ENCODE results near the gene TBC1D28.
"Not testable (repeated sequence)": the region's sequence is repeated elsewhere in the genome, so short reads cannot be mapped to it uniquely, and the experiment has no call there.

TBC1D28 gene

DNA sequence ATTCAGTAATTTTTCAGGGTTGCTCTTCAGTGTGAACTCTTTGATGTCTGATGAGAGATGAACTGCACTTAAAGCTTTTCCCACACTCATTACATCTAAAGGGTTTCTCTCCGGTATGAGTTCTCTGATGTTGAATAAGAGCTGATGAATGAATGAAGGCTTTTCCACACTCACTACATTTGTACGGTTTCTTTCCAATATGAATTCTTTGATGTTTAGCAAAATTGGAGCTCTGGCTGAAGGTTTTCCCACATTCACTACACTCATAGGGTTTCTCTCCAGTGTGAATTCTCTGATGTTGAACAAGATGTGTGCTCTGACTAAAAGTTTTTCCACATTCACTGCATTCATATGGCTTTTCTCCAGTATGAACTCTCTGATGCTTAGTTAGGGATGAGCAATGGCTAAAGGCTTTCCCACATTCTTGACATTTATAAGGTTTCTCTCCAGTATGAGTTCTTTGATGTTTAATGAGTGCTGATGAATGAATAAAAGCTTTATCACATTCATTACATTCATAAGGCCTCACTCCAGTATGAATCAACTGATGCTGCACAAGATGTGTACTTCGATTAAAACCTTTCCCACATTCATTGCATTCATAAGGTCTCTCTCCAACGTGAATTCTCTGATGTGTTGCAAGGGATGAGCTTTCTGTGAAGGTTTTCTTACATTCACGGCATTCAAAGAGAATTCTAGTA is 17.9 kb upstream of the TBC1D28 start:
- not testable (repeated sequence) for DNase-seq (ENCODE audit: low read depth, low spot score); H3K9ac ChIP-seq (ENCODE audit: insufficient read length, low read depth); H3K36me3 ChIP-seq (ENCODE audit: insufficient read depth, insufficient read length, low read length); H3K4me1 ChIP-seq (ENCODE audit: insufficient read depth, insufficient read length); H3K27me3 ChIP-seq (ENCODE audit: insufficient read depth, insufficient read length); H3K4me3 ChIP-seq (ENCODE audit: insufficient read length, low read depth)
- H3K9me3 ChIP-seq (ENCODE audit: insufficient read depth, low read length): peaks cover 16% of the 10 kb centered on the region; the same call in 1 of the 2 replicates
- TF ChIP-seq ZNF274 (IDR thresholded peaks at IDR 0.05; ENCODE audit: low read depth, low read length): peak; percentile 75

DNA sequence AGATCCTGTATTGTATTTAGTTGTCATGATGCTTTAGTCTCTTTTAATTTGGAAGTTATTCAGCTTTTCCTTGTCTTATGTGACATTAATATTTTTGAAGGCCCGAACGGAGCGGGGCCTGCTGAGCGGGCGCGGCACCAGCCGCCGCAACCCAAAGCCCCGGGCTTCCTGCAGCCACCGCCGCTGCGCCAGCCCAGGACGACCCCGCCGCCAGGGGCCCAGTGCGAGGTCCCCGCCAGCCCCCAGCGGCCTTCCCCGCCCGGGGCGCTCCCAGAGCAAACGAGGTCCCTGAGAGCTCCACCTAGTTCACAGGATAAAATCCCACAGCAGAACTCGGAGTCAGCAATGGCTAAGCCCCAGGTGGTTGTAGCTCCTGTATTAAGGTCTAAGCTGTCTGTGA is 5.9 kb upstream of the TBC1D28 start:
- not testable (repeated sequence) for H3K9ac ChIP-seq (ENCODE audit: insufficient read length, low read depth); DNase-seq (ENCODE audit: low read depth, low spot score); H3K27me3 ChIP-seq (ENCODE audit: insufficient read depth, insufficient read length); H3K36me3 ChIP-seq (ENCODE audit: insufficient read depth, insufficient read length, low read length); H3K4me1 ChIP-seq (ENCODE audit: insufficient read depth, insufficient read length); H3K9me3 ChIP-seq (ENCODE audit: insufficient read depth, low read length); H3K4me3 ChIP-seq (ENCODE audit: insufficient read length, low read depth)

DNA sequence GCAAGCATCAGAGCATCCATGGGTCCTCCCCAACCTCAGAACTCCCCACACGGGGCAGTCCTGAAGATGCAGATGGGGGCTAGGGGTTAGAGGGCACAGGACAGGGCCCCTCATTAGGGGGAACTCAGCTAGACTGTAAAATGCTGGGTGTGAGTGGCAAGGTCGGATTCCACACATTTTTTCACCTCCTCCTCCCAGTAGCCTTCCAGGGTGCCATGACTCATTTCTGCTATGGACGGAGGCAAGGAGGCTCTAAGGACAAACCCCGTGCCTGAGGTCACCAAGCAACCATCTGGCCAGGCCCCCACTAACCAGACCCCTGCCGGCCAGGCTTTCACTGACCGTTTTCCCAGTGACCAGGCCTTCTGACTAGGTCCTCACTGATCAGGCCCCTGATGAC is 1.1 kb downstream of the TBC1D28 start:
- not testable (repeated sequence) for H3K4me1 ChIP-seq (ENCODE audit: insufficient read depth, insufficient read length); H3K9ac ChIP-seq (ENCODE audit: insufficient read length, low read depth); DNase-seq (ENCODE audit: low read depth, low spot score)

DNA sequence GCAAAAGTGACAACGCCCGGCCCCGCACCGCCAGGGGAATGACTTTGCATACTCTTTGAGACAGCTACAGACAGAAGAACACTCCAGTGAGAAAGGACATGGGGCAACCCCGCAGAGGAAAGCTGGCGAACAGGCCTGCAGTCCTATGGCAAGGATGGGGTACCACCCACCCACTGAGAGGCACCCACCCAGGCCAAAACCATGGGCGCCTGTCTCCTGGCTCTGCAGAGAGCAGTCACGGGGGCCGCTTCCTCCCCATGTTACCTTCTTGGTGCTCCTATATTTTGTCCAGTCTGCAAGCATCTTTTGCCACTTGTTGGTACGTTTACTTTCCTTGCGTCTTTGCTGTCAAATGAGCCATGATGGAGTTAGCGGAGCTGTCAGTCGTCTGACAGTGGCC is 5.8 kb downstream of the TBC1D28 start:
- DNase-seq (ENCODE audit: low read depth, low spot score); H3K4me3 ChIP-seq (ENCODE audit: insufficient read length, low read depth); H3K27me3 ChIP-seq (ENCODE audit: insufficient read depth, insufficient read length); H3K36me3 ChIP-seq (ENCODE audit: insufficient read depth, insufficient read length, low read length); H3K9ac ChIP-seq (ENCODE audit: insufficient read length, low read depth); H3K4me1 ChIP-seq (ENCODE audit: insufficient read depth, insufficient read length); H3K9me3 ChIP-seq (ENCODE audit: insufficient read depth, low read length): not testable (repeated sequence)

More for the DNA sequence above, 1.1 kb downstream of the TBC1D28 start:
- H3K36me3 ChIP-seq (ENCODE audit: insufficient read depth, insufficient read length, low read length); H3K9me3 ChIP-seq (ENCODE audit: insufficient read depth, low read length); H3K27me3 ChIP-seq (ENCODE audit: insufficient read depth, insufficient read length); H3K4me3 ChIP-seq (ENCODE audit: insufficient read length, low read depth): not testable (repeated sequence)

DNA sequence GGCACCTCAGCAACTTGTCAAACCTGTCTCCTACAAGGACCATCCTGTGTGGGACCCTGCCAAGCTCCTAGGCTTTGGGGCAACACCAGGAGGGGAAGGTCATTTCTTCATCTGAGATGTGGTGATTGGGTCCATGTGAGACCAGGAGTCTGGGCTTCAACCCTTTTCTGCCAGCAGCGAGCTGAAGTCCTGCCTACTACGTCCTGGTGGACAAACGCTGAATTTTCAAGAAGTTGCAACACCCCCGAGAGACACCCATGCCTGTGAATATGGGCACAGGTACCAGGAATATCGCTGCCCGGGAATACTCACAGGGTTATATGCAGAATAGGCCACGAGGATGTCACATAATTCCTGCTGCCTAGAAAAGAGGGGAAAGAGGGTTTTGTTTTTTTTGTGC is 8.0 kb downstream of the TBC1D28 start:
- H3K36me3 ChIP-seq (ENCODE audit: insufficient read depth, insufficient read length, low read length); H3K9me3 ChIP-seq (ENCODE audit: insufficient read depth, low read length): not testable (repeated sequence)

DNA sequence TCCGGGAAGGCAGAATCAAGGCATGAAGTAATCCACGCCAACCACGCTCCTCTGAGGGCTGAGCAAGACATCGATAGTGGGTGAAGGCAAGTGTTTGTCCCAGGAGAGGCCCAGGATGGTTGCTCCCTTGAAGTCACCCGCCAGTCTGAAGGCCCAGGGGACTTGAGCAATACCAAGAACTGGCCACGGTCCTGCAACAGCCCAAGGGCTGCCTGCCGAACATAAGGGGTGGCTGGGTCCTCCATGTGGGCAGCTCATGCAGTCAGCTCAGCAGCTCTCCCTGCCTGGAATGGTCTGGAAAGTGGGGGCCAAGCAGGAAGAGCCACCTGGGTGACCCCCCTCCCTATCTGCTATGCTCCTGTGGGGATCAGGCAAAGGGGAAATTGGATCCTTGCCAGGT is 8.4 kb downstream of the TBC1D28 start:
- H3K9me3 ChIP-seq (ENCODE audit: insufficient read depth, low read length); H3K27me3 ChIP-seq (ENCODE audit: insufficient read depth, insufficient read length); H3K4me1 ChIP-seq (ENCODE audit: insufficient read depth, insufficient read length); H3K36me3 ChIP-seq (ENCODE audit: insufficient read depth, insufficient read length, low read length); DNase-seq (ENCODE audit: low read depth, low spot score); H3K9ac ChIP-seq (ENCODE audit: insufficient read length, low read depth); H3K4me3 ChIP-seq (ENCODE audit: insufficient read length, low read depth): not testable (repeated sequence)

More for the DNA sequence above, 8.0 kb downstream of the TBC1D28 start:
- H3K9ac ChIP-seq (ENCODE audit: insufficient read length, low read depth); DNase-seq (ENCODE audit: low read depth, low spot score); H3K4me3 ChIP-seq (ENCODE audit: insufficient read length, low read depth); H3K4me1 ChIP-seq (ENCODE audit: insufficient read depth, insufficient read length); H3K27me3 ChIP-seq (ENCODE audit: insufficient read depth, insufficient read length): not testable (repeated sequence)

DNA sequence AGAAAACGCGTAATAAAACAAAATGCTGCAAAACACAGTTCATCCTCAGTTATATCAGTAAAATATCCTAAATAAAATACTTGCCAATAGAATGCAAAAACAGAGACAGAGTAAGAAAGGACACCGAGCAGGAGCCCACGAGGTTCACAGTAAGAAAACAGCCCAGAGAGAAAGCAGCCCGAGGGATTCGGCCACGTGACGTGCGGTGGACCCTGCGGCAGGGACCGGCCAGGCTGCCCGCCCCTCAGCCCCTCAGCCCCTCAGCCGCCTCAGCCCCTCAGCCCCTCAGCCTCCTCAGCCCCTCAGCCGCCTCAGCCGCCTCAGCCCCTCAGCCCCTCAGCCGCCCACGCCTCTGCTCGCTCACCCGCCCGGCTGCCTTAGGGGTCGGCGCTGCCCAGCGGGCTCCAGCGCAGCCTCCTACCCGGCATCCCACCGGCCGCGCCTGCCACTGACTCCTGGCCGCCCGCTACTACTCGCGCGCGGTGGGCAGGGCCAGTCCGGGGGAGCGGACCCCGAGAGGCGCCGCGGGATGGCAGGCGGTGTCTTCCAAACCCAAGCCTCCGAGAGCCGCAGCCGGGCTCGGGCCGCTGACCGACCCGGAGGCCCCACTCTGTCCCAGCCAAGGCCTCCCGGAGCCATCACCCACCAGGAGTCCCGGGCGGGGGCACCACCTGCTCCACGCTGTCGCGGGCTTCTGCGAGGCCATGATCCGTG is 9.5 kb downstream of the TBC1D28 start:
- not testable (repeated sequence) for H3K36me3 ChIP-seq (ENCODE audit: insufficient read depth, insufficient read length, low read length); H3K4me3 ChIP-seq (ENCODE audit: insufficient read length, low read depth); H3K27me3 ChIP-seq (ENCODE audit: insufficient read depth, insufficient read length); H3K9me3 ChIP-seq (ENCODE audit: insufficient read depth, low read length); H3K4me1 ChIP-seq (ENCODE audit: insufficient read depth, insufficient read length); DNase-seq (ENCODE audit: low read depth, low spot score); H3K9ac ChIP-seq (ENCODE audit: insufficient read length, low read depth)

DNA sequence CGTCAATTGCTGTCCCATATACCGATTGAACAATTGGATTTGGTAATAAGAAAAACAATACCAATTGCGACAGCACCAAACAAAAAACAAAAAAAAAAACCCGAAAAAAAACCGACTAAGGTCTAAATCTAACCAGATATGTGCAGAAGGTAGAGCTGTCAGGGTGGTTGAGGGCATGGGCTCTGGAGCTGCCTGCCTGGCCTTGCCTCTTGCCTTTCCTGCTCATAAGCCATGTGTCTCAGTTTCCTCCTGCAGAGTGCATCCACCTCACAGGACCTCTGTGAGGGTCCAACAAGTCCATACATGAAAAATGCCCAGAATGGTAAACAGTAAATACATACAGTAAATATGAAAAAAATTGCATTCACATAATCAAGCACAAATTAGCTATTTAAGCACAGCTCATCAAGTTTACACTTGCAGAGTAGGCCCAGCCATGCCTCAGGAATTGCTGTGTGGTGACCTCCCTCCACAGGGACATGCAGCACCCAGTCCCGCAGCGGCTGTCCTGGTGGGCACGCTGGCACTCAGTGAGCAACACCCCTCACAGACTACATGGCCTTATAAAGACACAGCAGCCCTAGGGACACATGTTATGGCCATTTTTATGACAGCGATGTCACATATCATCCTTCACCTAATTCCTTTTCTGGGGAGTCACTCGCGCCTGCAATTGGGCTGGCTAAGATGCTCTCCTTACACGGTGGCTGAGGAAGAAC is 17.9 kb downstream of the TBC1D28 start:
- no peak overlapping the region for H3K4me3 ChIP-seq (ENCODE audit: insufficient read length, low read depth)
- TF ChIP-seq SUZ12 (IDR thresholded peaks at IDR 0.05; ENCODE audit: extremely low read depth, insufficient read depth, insufficient read length) (no peak), ZNF274 (IDR thresholded peaks at IDR 0.05; ENCODE audit: low read depth, low read length) (no peak), YY1 (IDR thresholded peaks at IDR 0.05; ENCODE audit: insufficient read depth, insufficient read length) (no peak)
- no peak overlapping the region for H3K9ac ChIP-seq (ENCODE audit: insufficient read length, low read depth)
- no peaks in the 10 kb centered on the region for H3K4me1 ChIP-seq (ENCODE audit: insufficient read depth, insufficient read length)
- no peak for DNase-seq (ENCODE audit: low read depth, low spot score)
- no peaks in the 10 kb centered on the region for H3K27me3 ChIP-seq (ENCODE audit: insufficient read depth, insufficient read length)
- H3K36me3 ChIP-seq (ENCODE audit: insufficient read depth, insufficient read length, low read length): no peaks in the 10 kb centered on the region
- peaks cover 16% of the 10 kb centered on the region; the same call in 1 of the 2 replicates for H3K9me3 ChIP-seq (ENCODE audit: insufficient read depth, low read length)

DNA sequence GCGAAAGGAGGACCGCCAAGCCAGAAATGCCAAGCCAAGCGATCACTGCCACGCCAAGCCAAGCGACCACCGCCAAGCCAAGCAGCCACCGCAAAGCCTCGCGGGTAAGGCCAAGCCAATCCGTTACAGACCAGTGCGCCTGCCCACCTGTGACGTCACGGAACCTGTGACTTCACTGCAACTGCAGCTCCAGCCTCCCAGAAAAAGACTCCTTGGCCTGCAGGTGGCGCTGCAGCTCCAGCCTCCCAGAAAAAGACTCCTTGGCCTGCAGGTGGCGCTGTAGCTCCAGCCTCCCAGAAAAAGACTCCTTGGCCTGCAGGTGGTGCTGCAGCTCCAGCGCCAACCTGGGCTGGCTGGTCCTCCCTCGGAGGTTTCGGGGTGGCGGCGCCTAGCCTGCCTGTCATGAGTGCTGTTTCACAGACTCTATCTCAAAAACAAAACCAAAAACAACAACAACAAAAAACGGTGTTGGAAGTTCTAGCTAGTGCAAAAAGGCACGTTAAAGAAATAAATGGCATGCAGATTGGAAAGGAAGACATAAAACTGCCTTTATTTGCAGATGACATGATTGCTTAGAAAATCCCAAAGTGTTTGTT is 18.6 kb downstream of the TBC1D28 start:
- DNase-seq (ENCODE audit: low read depth, low spot score): peak; percentile 56
- not testable (repeated sequence) for H3K36me3 ChIP-seq (ENCODE audit: insufficient read depth, insufficient read length, low read length); H3K4me3 ChIP-seq (ENCODE audit: insufficient read length, low read depth); H3K9ac ChIP-seq (ENCODE audit: insufficient read length, low read depth); H3K27me3 ChIP-seq (ENCODE audit: insufficient read depth, insufficient read length); H3K4me1 ChIP-seq (ENCODE audit: insufficient read depth, insufficient read length)
- H3K9me3 ChIP-seq (ENCODE audit: insufficient read depth, low read length): peaks cover 16% of the 10 kb centered on the region; the same call in 1 of the 2 replicates

DNA sequence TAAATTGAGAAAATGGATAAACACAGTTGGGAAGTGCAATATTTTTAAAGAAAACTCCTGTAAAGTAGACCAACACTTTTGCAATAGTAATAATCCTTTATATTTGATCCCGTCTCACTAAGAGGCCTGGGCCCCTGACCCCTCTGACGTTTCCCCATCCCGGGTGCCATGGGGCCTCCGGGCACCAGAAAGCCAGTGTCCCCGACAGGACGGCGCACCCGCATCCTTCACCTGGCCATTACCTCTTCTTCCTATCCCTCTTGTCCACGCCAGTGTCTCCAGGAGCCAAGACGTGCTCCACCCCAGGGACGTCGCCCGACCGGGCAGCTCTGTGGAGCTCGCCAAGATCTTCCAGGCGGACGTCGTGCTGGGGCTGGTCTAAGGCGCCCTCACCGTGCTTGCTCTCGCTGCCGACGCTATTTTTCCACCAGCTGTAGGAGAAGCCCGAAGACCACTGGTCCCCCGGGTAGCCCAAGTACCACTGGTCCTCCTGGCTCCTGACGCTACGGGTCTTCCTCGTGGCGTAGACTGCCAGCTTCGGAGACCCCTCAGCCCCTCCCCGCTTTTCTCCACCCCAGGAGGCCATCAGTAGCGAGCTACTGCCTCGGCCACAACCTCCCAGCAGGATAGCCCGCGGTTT is 19.2 kb downstream of the TBC1D28 start:
- DNase-seq (ENCODE audit: low read depth, low spot score); H3K4me1 ChIP-seq (ENCODE audit: insufficient read depth, insufficient read length); H3K9ac ChIP-seq (ENCODE audit: insufficient read length, low read depth); H3K36me3 ChIP-seq (ENCODE audit: insufficient read depth, insufficient read length, low read length); H3K4me3 ChIP-seq (ENCODE audit: insufficient read length, low read depth); H3K27me3 ChIP-seq (ENCODE audit: insufficient read depth, insufficient read length): not testable (repeated sequence)
- H3K9me3 ChIP-seq (ENCODE audit: insufficient read depth, low read length): peaks cover 16% of the 10 kb centered on the region; the same call in 1 of the 2 replicates
